22Rv1 (cell line): ENCODE results near the gene AKR1A1.

Experiments
- CTCF ChIP-seq: fragments of 450-650 bp; IDR thresholded peaks from 2 replicates; pipeline ENCODE4 v1.5.1; 2017; ENCODE audit warnings: mild to moderate bottlenecking
- ZFX ChIP-seq: fragments of 450-650 bp; IDR thresholded peaks from 2 replicates; pipeline ENCODE4 v1.6.1; 2017; ENCODE audit warnings: antibody characterized with exemption, borderline replicate concordance

GRCh38 chr1:45544530-45544929 is 6.1 kb upstream of the AKR1A1 start:
- TF ChIP-seq CTCF = no peak
- TF ChIP-seq ZFX = no peak
